ENCODE data around the gene SMIM1. TPM values are rescaled to one million over a fixed set of nuclear protein-coding genes. Genes with fewer than 3 reads are reported as not detected.

The SMIM1 gene
- total RNA-seq, 1 donor from 2014 or later, result 2.1 TPM

DNA sequence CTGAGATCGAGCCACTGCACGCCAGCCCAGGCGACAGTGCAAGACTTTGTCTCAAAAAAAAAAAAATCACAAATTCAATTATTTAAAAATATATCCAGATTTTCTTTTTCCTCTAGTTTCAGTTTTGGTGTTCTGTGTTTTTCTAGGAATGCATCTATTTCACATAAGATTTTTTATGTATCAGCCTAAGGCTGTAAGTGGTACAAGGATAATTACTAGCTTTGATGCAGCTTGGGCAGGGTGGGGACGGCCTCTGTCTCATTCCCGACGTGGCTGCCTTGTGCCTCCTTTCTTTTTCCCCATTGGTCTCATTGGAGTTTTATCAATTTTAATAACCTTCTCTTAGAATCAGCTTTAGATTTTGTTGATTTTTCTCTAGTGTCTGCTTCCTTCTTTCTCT, 13.4 kb upstream of the SMIM1 start:
- Mint-ChIP-seq H3K4me1 (ENCODE audit: unreplicated experiment) (no peaks in the 10 kb centered on the region), H3K36me3 (ENCODE audit: low read depth, unreplicated experiment) (no peaks in the 10 kb centered on the region), H3K27ac (ENCODE audit: unreplicated experiment) (no peak overlapping the region), H3K4me3 (ENCODE audit: unreplicated experiment) (no peak overlapping the region), H3K27me3 (ENCODE audit: unreplicated experiment) (peaks cover 9% of the 10 kb centered on the region), H3K9me3 (ENCODE audit: unreplicated experiment) (no peaks in the 10 kb centered on the region)
- TF ChIP-seq, protein P1, sequence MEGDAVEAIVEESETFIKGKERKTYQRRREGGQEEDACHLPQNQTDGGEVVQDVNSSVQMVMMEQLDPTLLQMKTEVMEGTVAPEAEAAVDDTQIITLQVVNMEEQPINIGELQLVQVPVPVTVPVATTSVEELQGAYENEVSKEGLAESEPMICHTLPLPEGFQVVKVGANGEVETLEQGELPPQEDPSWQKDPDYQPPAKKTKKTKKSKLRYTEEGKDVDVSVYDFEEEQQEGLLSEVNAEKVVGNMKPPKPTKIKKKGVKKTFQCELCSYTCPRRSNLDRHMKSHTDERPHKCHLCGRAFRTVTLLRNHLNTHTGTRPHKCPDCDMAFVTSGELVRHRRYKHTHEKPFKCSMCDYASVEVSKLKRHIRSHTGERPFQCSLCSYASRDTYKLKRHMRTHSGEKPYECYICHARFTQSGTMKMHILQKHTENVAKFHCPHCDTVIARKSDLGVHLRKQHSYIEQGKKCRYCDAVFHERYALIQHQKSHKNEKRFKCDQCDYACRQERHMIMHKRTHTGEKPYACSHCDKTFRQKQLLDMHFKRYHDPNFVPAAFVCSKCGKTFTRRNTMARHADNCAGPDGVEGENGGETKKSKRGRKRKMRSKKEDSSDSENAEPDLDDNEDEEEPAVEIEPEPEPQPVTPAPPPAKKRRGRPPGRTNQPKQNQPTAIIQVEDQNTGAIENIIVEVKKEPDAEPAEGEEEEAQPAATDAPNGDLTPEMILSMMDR (IDR thresholded peaks at IDR 0.05; ENCODE audit: unreplicated experiment), result no peak
- no peak for DNase-seq (ENCODE audit: low spot score)

DNA sequence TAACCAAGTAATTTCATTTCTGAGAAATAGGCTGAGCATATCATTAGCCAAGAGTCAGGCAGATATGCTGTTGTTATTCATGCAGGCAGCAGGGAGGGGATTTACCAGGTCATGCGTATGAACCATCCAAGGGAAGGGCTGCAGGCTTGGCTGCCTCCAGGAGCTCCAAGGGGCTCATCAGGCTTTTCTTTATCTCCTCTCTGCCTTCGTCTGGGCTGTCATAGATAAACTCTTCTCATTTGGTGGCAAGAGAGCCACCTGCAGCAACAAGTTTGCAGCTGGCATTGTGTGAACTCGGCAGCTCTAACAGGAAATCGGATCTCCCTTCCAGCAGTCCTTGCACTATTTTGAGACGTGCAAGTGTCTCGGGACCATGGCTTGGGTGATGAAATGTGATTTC, 12.8 kb upstream of the SMIM1 start:
- H3K27ac Mint-ChIP-seq (ENCODE audit: unreplicated experiment), result no peak overlapping the region
- TF ChIP-seq, protein P1 (IDR thresholded peaks at IDR 0.05; ENCODE audit: unreplicated experiment), result no peak
- peaks cover 12% of the 10 kb centered on the region for H3K27me3 Mint-ChIP-seq (ENCODE audit: unreplicated experiment)
- no peak for DNase-seq (ENCODE audit: low spot score)
- H3K9me3 Mint-ChIP-seq (ENCODE audit: unreplicated experiment), result no peaks in the 10 kb centered on the region
- H3K4me3 Mint-ChIP-seq (ENCODE audit: unreplicated experiment), result no peak overlapping the region
- no peaks in the 10 kb centered on the region for H3K4me1 Mint-ChIP-seq (ENCODE audit: unreplicated experiment)
- H3K36me3 Mint-ChIP-seq (ENCODE audit: low read depth, unreplicated experiment), result no peaks in the 10 kb centered on the region

DNA sequence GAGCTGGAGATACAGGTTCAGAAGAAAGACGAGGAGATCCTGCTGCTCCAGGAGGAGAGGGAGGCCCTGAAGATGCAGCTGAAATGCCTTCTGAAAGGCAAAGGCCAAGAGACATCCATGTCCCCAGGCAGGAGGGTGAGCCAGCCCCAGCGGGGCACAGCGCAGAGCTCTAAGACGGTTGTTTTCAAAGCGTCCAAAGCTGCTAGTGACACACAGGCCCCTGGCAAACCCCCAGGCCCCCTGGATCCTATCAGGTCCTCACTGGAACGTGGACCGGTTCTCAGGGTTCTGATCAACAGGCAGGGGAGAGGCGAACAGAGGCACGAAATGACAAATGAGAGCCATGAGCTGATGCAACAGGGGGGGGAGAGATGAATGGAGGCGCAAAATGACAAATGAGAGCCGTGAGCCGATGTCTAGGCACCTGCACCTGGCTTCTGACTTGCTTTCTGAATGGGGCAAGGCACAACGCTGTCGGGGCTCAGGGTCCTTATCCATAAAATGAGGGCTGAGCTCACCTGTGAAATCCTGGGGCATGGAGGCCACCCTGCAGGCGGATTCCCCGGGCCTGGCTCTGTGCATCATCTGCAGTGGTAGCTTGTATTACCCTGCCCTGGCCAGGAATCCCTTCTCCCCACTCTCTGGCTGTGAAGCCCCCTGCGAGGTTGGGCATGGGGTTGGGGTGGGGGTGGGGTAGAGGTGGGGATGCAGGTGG, 11.1 kb upstream of the SMIM1 start:
- H3K36me3 Mint-ChIP-seq (ENCODE audit: low read depth, unreplicated experiment), result no peaks in the 10 kb centered on the region
- no peak overlapping the region for H3K27ac Mint-ChIP-seq (ENCODE audit: unreplicated experiment)
- H3K9me3 Mint-ChIP-seq (ENCODE audit: unreplicated experiment), result no peaks in the 10 kb centered on the region
- TF ChIP-seq, protein P1 (IDR thresholded peaks at IDR 0.05; ENCODE audit: unreplicated experiment), result no peak
- DNase-seq (ENCODE audit: low spot score), result no peak
- no peaks in the 10 kb centered on the region for H3K4me1 Mint-ChIP-seq (ENCODE audit: unreplicated experiment)
- no peak overlapping the region for H3K4me3 Mint-ChIP-seq (ENCODE audit: unreplicated experiment)
- H3K27me3 Mint-ChIP-seq (ENCODE audit: unreplicated experiment), result peaks cover 12% of the 10 kb centered on the region

DNA sequence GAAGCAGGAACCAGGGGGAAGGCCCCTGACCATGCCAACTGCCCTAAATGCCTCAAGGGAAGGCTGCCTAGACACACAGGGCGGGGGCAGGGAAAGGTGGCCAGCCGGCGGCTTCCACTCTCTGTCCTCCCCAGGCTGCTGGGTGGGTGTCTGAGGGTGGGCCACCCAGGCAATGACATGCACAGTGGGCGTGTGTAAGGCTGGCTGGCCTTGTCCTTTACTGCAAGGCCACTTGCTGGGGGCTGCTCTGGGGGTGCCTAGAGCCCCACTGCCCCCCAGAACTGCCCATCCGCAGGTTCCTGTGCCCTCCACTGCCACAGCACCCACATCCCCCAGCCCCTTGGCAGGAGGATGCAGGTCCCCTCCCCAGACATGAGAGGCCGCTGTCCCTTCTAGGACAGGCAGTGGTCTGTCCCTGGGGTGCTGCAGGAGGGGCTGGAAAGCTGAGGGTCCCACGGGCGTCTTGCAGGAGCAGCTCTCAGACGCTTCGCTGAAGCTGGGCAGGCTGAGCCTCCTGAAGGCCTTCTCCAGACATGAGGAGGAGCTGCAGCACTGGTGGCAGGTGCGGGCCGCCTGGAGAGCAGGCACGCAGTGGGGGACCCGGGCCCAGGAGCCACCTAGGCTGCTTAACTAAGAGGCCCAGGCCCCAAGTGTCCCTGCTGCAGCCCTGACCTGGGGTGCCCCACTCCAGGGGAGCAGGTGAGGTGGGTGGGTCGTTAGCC, 10.2 kb upstream of the SMIM1 start:
- H3K9me3 Mint-ChIP-seq (ENCODE audit: unreplicated experiment), result no peaks in the 10 kb centered on the region
- TF ChIP-seq, protein P1 (IDR thresholded peaks at IDR 0.05; ENCODE audit: unreplicated experiment), result no peak
- H3K27me3 Mint-ChIP-seq (ENCODE audit: unreplicated experiment), result peaks cover 12% of the 10 kb centered on the region

DNA sequence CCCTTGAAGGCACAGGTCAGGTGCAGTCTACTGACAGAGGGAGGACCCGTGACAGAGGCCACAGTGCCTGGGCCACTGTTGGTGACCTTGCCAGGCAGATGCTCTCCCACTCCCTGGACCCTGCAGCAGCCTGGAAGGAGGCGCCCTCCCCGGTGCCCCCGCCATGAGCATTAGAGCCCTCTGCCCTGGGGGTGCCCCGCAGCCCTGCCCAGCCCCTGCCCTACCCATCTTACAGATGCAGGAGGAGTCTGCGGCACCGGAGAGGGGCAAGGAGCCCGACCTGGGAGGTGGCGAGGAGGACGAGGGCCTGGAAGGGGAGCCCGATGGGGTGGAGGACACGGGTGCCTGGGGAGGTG, 9.7 kb upstream of the SMIM1 start:
- Mint-ChIP-seq H3K27ac (ENCODE audit: unreplicated experiment) (no peak overlapping the region), H3K4me1 (ENCODE audit: unreplicated experiment) (no peaks in the 10 kb centered on the region), H3K36me3 (ENCODE audit: low read depth, unreplicated experiment) (no peaks in the 10 kb centered on the region), H3K27me3 (ENCODE audit: unreplicated experiment) (peaks cover 12% of the 10 kb centered on the region), H3K4me3 (ENCODE audit: unreplicated experiment) (no peak overlapping the region), H3K9me3 (ENCODE audit: unreplicated experiment) (no peaks in the 10 kb centered on the region)
- TF ChIP-seq, protein P1 (IDR thresholded peaks at IDR 0.05; ENCODE audit: unreplicated experiment), result no peak
- no peak for DNase-seq (ENCODE audit: low spot score)

More for the DNA sequence above, 10.2 kb upstream of the SMIM1 start:
- DNase-seq (ENCODE audit: low spot score), result no peak
- Mint-ChIP-seq H3K4me1 (ENCODE audit: unreplicated experiment) (no peaks in the 10 kb centered on the region), H3K27ac (ENCODE audit: unreplicated experiment) (no peak overlapping the region), H3K4me3 (ENCODE audit: unreplicated experiment) (no peak overlapping the region), H3K36me3 (ENCODE audit: low read depth, unreplicated experiment) (no peaks in the 10 kb centered on the region)

All from endothelial cell (in vitro differentiated cells).